HG03196 (cell line): ENCODE data around the gene MTFR1L.
A peak's percentile ranks its signal among the peaks of the same experiment; 100 is the strongest.

Experiments used
- ATAC-seq: cut with Tn5 transposase; IDR thresholded peaks from one replicate; pipeline ENCODE4 v1.9.1; 2021; ENCODE audit not compliant: unreplicated experiment

MTFR1L gene

GRCh38 chr1:25807480-25808390, 12.0 kb upstream of the MTFR1L start:
- ATAC-seq, result no peak

- no peak for ATAC-seq
Measured at GRCh38 chr1:25808481-25809244, 11.1 kb upstream of the MTFR1L start.

GRCh38 chr1:25809283-25809926, 10.3 kb upstream of the MTFR1L start:
- no peak for ATAC-seq

DNA sequence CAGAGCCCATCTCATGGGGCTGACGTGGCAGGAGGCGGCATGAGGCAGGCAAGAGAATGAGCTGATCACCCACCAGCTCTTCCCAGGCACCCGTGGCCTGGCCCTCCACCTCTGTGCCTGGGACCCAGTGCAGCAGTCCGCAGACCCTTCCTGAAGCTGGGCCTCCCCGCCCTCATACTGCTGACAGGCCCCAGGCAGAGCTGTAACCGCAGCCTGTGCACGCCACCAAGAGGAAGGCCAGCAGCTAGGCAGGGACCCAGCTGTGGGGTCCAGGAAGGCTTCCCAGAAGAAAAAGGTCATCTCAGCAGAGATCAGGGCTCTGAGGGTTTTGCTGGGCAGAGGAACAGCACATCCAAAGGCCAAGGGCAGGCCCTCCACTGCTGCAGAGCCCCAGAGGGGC, 9.8 kb upstream of the MTFR1L start:
- ATAC-seq, result no peak

- ATAC-seq, result no peak
Measured at GRCh38 chr1:25810341-25811299, 9.1 kb upstream of the MTFR1L start.

GRCh38 chr1:25811384-25812082, 8.2 kb upstream of the MTFR1L start:
- no peak for ATAC-seq

DNA sequence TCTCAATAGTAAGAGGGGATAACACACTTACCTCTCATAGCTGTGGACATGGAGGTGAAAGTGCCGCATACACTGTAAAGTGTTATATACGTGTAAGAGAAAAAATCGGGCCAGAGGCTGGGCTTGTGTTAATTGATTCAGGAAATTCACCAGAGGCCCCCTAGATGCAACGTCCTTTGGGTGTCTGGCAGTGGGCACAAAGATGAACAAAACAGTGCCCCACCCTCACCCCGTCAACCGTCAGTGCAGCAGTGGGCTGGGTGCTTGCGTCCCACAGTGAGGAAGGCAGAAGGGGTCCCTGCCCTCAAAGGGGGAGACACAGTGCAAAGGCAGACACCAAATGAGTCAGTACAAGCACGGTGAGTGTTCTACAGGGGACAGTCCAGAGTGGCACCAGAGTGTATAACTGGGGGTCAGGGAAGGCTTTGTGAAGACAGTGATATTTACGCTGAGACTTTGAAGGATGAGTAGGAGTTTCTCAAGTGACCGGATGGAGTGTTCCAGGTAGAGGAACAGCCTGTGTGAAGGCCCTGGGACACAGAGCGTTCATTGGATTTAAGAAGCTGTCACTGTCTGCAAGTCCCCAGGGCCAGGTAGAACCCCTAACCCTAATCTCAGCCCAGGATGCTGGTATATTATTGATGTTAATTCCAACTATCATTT, 6.6 kb upstream of the MTFR1L start:
- no peak for ATAC-seq

GRCh38 chr1:25813734-25814471, 5.9 kb upstream of the MTFR1L start:
- no peak for ATAC-seq

DNA sequence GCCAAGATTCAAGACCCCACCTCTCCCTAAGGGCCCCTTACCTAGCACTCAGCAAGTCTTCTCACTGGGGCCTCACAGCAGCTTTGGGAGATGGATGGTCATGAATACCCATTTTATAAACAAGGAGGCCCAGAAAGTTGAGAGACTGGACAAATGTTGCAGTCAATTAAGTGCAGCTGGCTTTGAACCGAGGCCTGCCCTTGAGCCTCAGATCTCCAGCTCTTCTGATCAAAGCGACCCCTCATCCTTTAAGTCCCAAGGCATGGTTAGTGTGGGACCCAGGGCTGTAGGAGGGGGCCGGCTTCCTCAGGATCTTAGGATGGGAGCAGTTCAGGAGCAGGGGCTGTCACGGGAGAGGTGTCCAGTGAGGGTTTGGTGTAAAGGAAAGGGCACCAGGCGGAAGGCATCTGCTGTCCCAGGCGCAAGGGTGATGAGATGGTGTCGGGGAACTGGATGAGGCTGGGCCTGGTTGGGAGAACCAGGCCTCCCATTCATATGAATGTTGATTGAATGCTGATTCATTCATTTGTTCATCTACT, 5.1 kb upstream of the MTFR1L start:
- ATAC-seq, result no peak

DNA sequence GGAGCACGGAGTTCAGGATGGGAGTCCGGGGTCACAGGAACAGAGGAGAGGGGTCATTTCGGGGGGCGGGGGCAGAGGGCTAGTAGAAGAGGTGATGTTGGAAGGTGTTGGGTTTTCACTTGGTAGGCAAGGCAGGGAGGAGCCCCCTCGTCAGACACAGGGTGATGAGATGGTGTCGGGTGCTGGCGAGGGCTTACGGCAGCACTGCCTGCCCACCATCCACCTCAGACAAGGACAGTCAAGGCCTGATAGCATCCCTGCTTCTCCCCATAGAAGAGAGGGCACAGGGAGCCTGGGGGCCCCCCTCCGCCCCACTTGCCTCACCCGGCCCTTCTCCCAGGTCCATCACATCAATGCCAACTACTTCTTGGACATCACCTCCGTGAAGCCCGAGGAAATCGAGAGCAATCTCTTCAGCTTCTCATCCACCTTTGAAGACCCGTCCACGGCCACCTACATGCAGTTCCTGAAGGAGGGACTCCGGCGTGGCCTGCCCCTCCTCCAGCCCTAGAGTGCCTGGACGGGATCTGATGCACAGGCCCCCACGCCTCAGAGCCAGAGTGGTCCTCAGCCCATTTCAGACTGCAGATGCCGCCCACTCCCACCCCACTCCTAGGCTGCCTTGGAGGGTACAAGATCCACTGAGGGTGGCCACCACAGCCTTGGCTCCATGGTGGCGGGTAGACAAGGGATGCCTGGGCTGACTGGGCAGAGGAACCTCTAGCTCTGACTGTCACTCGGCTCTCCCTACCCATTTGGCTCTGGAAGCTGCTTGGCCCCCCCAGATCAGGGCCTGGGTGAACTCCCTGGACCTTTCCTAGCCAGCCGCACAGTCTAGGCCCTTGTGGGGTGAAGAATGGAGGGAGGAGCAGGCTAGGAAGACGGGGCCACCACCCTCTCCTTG, 4.3 kb upstream of the MTFR1L start:
- no peak for ATAC-seq

- no peak for ATAC-seq
Measured at GRCh38 chr1:25816112-25816718, 3.5 kb upstream of the MTFR1L start.

GRCh38 chr1:25817840-25818501, 1.8 kb upstream of the MTFR1L start:
- ATAC-seq, result no peak

DNA sequence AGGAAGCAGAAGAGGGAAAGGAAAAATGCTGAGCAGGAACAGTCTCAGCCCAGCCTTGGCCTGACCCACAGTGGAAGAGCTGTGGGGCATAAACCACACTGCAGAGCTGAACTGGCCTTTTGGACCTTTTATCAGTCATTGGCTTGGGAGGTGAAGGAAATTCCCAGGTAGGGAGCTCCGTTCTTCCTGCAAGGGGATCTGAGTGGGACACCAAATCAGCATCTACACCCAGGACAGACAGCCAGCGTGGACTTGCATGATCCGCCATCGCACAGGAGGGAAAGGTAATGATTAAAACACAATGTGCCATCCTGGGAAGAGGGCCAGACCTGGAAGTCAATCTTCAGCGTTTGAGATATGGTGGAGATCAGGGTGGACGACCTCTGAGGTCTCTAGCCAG, 1.2 kb upstream of the MTFR1L start:
- ATAC-seq, result no peak

DNA sequence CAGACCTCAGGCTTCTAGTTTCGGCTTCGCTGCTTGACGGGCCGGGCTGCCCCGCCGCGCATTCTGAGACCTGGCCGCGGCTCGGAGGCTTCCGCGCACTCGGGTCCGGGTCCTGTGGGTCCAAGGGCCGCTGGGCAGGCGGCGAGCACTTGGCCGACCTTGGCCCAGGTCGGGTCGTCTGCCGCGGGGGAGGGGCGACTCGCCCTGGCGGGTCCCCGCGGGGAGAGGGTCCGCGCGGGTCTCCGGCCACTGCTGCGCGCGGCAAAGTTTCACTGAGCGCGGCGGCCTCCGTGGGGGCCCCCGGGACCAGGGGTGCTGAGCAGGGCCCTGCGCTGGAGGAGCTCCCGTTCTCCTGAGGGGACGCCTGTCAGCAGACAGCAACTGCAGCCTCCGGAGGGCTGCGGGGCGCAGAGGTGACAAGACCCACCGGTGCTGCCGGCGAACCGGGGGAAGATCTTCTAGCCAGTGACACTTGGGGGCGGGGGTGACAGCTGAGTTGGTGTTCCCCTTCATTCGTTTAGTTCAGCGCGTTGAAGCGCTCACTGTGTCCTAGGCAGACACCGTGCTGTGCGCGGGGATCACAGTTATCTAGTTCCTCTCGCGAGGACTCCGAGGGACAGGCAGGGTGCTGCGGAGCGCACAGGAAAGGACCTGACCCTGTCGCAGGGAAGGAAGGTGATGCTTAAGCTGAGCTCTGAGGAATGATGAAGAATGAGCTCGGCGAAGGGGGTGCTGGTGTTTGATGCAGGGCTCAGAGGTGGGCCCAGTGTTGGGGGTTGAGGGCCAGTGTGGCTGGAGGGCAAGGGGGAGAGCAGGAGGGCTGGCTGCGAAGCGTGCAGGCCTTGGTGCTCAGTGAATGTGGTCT, 725 bp downstream of the MTFR1L start:
- peak; percentile 43 for ATAC-seq

DNA sequence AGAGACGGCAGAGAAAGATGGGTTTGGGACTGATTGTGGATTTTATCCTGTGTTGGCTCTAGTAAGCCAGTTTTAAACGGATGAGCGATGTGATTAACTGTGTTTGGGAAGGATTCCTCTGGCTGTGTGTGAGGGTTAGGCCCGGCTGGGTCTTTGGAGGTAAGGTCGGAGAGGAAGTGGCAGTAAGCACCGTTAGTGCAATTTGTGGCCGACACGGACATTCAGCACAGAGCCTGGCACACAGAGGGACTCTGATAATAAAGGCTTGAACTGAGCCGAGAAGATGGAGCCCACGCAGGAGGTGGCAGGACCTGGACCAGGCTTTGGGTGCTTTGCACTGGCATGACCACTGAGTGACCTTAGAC, 1.3 kb downstream of the MTFR1L start:
- no peak for ATAC-seq
